CD1c-positive myeloid dendritic cell (primary cell): ENCODE results near the gene TMEM272.

ENCODE experiments used
- DNase-seq: peaks from one replicate; pipeline ENCODE4 v3.0.0-alpha.2; 2016; ENCODE audit errors: extremely low spot score

TMEM272 gene

GRCh38 chr13:51804295-51805172 lies 40.4 kb downstream of the TMEM272 start:
- DNase-seq, result no peak

GRCh38 chr13:51803422-51804294 lies 41.3 kb downstream of the TMEM272 start, which contains the start of gene DHRS12:
DHRS12 (minus strand) TSS chr13:51804163; CDS start chr13:51799659, 4,504 bp downstream.
- peak; percentile 95 for DNase-seq

- no peak for DNase-seq
These were observed 42.2 kb downstream of the TMEM272 start for GRCh38 chr13:51802631-51803418.

- peak; percentile 48 for DNase-seq
These were observed 43.3 kb downstream of the TMEM272 start for GRCh38 chr13:51801631-51802099.

DNA sequence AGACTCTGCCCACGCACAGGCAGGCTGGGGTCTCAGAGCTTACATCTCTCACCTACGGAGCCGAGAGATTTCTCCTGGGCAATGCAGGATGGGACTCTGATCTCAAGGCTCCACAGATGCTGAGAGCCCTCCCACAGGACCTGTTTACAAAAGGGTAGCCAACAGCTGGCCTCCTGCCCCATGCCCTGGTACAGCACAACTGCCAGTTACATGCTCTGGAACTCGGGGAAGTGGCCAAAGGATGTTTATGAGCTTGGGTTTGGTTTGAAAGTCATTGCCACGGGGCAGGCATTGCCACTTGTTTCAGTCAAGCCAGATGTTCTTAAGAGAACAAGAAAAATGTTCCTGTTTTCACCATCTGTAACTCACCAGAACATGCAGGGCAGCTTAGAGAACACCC lies 44.5 kb downstream of the TMEM272 start:
- DNase-seq, result no peak

DNA sequence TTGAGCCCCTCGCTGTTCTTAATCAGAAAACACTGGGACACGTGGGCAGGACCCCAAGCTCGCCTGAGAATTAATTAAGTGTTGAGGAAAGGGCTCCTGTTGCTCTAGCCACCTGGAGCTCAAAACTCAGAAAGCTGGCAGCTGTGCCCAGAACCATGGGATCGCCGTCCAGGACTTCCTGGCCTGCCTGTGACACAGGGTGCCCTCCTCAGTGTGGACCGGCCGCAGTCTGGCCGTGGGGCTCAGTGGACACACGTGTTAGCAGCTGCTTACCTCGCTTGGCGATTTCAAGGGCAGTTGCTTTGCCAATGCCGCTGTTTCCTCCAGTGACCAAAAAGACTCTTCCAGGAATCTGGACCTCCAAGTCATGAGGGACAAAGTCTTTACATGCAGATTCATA lies 45.7 kb downstream of the TMEM272 start:
- DNase-seq, result no peak

GRCh38 chr13:51797664-51798488 lies 47.1 kb downstream of the TMEM272 start:
- peak; percentile 42 for DNase-seq

GRCh38 chr13:51796546-51796945 lies 48.4 kb downstream of the TMEM272 start:
- no peak for DNase-seq

DNA sequence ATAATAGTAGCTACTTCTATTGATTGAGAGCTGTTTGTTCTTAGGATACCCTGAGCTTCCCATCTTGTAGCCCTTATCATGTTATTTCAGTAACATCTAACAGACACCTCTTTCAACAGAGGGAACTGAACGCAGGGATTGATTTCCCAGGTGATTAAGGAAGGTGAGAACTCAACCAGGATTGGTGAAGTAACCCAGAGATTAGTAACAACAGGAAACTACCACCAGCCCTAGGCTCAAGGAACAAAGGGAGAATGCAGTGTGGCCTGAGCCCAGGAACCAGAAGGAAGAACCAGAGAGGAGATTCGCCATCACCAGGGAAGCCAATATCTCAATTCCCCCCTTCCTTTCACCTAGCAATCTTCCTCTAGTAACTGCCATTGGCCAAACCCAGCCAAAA lies 49.6 kb downstream of the TMEM272 start:
- DNase-seq, result no peak

DNA sequence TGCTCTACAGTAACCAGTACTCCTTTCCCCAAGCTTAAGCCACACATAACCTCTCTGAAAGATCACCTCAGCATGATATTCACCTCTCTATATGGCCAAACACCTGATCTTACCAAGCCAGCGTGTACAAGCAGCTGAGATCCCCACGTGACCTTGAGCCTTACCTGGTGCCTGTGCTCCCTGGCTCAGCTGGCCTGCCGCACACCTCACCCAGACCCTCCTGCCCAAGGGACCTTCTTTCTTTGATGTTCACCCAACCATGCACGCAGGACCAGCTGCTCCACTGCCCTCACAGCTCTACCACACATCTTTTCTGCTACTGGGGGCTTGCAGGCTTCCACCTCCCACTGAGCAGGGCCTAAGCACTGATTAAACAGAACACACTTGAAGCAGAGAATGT lies 50.0 kb downstream of the TMEM272 start:
- DNase-seq, result no peak

DNA sequence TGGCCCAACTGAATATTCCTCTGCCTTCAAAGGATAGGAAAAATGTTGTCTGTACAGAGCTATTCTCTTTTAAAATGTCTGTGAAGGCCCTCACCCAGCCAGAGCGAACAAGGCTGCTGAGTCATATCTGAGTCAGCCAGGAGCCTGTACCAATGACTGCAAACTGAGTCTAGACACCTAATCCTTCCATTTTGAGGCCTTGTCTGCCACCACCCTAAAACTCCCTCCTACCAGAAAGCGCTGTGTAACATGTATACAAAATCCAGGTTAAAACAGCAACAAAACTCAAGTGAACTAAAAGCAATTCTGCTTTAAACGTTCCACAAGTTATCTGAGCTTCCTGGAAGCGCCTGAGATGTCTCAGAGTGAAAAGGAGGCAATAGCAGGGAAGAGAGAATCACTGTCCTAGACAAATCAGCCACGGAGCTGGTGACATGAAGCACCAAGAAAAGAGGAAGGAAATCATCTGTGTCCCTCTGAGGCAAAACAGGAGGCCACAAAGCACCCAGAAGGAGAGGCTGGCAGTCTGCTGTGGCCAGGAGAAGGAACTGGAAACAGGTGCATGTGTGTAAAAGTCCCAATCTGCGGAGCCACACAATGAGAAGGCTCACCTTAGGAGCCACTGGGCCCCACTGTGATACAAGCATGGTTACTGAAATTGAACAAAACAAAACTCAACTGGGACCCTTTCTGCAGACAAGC lies 51.3 kb downstream of the TMEM272 start:
- peak; percentile 65 for DNase-seq

DNA sequence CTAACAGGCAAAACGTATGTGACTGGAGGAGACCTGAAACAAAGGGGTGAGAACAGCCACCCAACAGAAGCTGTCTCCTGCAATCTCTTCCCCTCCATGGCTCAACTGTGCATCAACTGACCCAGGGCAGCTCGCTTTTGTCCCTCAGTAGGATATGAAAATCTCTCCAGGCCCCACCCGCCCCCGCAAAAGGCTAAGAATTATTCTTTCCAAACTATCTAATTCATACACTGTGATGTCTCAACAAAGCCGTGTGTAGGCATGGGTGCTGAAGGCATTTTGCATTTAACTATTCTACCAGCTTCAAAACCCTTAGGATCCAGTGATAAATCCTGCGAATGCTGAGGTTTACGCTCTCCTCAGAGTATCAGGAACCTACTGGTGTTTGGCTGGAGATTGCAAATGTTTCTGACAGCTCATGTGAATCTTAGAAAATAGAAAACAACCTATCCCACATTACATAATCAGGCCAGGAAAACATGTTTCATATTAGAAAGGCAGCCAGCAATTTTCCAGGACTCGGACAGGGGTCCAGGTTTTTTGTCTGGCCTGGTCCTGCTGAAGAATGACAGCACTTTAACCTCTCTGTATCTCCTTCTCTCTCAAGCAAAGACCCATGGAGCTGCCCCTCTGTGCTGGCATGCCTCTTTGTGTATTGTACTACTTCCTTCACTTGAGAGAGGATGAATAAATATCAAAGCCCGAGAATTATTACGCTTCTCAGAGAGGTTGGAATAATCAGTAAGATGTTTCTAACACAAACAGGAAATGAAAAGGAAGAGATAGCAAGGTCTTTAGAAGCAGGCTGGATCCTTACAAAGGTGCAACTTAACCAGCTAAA lies 58.3 kb downstream of the TMEM272 start:
- DNase-seq, result no peak

- DNase-seq, result no peak
These were observed 59.1 kb downstream of the TMEM272 start for GRCh38 chr13:51785712-51786424.

GRCh38 chr13:51784097-51784496 lies 60.9 kb downstream of the TMEM272 start:
- DNase-seq, result no peak

- DNase-seq, result no peak
These were observed 61.4 kb downstream of the TMEM272 start for GRCh38 chr13:51783428-51784094.

GRCh38 chr13:51782026-51782710 lies 62.8 kb downstream of the TMEM272 start:
- DNase-seq, result no peak

- DNase-seq, result no peak
These were observed 63.5 kb downstream of the TMEM272 start for GRCh38 chr13:51781246-51782022.
